K562 (cell line): ENCODE data around the gene RCOR3. TPM values are rescaled to one million over a fixed set of nuclear protein-coding genes. Genes with fewer than 3 reads are reported as not detected.

Experiments
- DPF2 ChIP-seq: fragments of 450-650 bp; IDR thresholded peaks from 2 replicates; pipeline ENCODE4 v1.6.1; 2016
- ELF4 ChIP-seq: fragments of 450-650 bp; formaldehyde crosslinking; IDR thresholded peaks from 2 replicates; pipeline ENCODE4 v1.4.0; 2022; ENCODE audit warnings: missing genetic modification characterization
- NRF1 ChIP-seq, 2 experiments: fragments of 450-650 bp; IDR thresholded peaks in 1 of 2; conservative IDR thresholded peaks in 1 of 2; 2 replicates each; pipeline ENCODE4 v1.6.1; 2014; ENCODE audit warnings: mild to moderate bottlenecking in 2 of 2
- RBBP5 ChIP-seq: fragments of 200-600 bp; sonication (generic); IDR thresholded peaks from 2 replicates; pipeline ENCODE4 v1.6.1; 2012; ENCODE audit warnings: borderline replicate concordance, mild to moderate bottlenecking, low read length, control low read depth, inconsistent platforms; ENCODE audit not compliant: insufficient read depth, poor library complexity, severe bottlenecking
- SREBF1 ChIP-seq: fragments of 150-350 bp; IDR thresholded peaks from 2 replicates; pipeline ENCODE4 v1.6.1; 2014; ENCODE audit warnings: antibody characterized with exemption, low read depth, low read length, borderline replicate concordance
- ZNF707 ChIP-seq: fragments of 250-450 bp; sonication (Bioruptor Pico); conservative IDR thresholded peaks from 2 replicates; pipeline ENCODE4 v1.8.0; 2022; ENCODE audit warnings: inconsistent platforms, mild to moderate bottlenecking, moderate library complexity
- ZNF79 ChIP-seq: fragments of 250-450 bp; sonication (Bioruptor Pico); IDR thresholded peaks from 2 replicates; pipeline ENCODE4 v1.4.0; 2020; ENCODE audit warnings: low read depth, mild to moderate bottlenecking, moderate library complexity
- polyA plus RNA-seq, 8 experiments: library from polyadenylated mRNA; depleted of rRNA in 4 of 8; stranded (reverse) in 5 of 8; unstranded in 3 of 8; fragments of >200 nt; fragmentation: Nextera tagmentation in 2 of 8; fragmentation: Illumina TruSeq in 1 of 8; extraction: Ambion mirVana in 2 of 8; extraction: Trizol in 1 of 8; gene quantifications; 2 replicates each; pipeline versions ENCODE4 v1.2.1 to v1.2.3, GENCODE V29; 2011 to 2014; ENCODE audit warnings: inconsistent platforms in 1 of 8, missing spikeins in 1 of 8
- total RNA-seq, 7 experiments: library from RNA; depleted of rRNA in 6 of 7; stranded (reverse); fragments of >200 nt in 6 of 7; fragmentation: Illumina TruSeq in 2 of 7; extraction: Trizol in 2 of 7; gene quantifications; 2 replicates each; pipeline versions ENCODE4 v1.2.1 to v1.2.3, GENCODE V29; 2011 to 2021; ENCODE audit warnings: low replicate concordance in 1 of 7
- TF ChIP-seq, protein P1 (sequence below): fragments of 450-650 bp; IDR thresholded peaks from 2 replicates; pipeline ENCODE4 v1.6.1; 2016; ENCODE audit warnings: mild to moderate bottlenecking, moderate library complexity
- TF ChIP-seq, protein P2 (sequence below), 2 experiments: IDR thresholded peaks; 2 replicates each; pipeline ENCODE4 v1.6.1; 2012; ENCODE audit warnings: improper control_type of control experiment in 2 of 2, low read depth in 2 of 2, low read length in 2 of 2, borderline replicate concordance in 1 of 2
- TF ChIP-seq, protein P3 (sequence below): fragments of 250-450 bp; sonication (Bioruptor Pico); IDR thresholded peaks from 2 replicates; pipeline ENCODE4 v1.4.0; 2020; ENCODE audit warnings: mild to moderate bottlenecking, moderate library complexity

RCOR3 gene
- total and polyA plus RNA-seq, 9 of the 15 experiments (the other 6 are each of a cell fraction or from before 2014, with no cell fraction given) = 9.7 to 42.7 (median 29.5) TPM

DNA sequence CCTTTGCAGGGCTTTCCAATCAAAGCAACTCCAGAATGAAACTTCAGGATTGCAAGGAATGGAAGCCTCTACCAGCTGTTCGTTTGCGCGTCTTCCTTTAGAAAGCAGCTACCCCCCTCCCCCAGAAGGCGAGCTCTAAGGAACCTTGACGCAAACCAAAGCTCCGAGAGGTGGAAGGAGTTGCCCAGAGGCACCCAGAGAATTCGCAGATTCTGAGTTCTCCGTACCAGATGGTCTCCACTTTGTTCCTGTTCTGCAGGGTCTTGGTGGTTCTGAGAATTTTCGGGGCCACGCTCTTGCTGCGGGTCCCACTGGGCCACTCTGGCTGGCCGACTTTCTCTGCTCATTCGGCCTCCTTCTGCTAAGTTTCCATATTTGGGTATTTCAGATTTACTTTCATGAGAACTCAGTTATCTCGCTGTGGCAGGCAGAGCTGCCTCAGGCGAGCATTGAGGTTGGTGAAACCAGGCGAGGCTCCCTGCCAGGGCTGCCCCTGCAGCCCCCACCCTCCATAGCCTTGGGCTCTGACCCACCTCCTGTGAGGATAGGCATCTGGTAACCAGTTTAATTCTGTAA is 68.3 kb downstream of the RCOR3 start (continued):
- TF ChIP-seq, protein P1, sequence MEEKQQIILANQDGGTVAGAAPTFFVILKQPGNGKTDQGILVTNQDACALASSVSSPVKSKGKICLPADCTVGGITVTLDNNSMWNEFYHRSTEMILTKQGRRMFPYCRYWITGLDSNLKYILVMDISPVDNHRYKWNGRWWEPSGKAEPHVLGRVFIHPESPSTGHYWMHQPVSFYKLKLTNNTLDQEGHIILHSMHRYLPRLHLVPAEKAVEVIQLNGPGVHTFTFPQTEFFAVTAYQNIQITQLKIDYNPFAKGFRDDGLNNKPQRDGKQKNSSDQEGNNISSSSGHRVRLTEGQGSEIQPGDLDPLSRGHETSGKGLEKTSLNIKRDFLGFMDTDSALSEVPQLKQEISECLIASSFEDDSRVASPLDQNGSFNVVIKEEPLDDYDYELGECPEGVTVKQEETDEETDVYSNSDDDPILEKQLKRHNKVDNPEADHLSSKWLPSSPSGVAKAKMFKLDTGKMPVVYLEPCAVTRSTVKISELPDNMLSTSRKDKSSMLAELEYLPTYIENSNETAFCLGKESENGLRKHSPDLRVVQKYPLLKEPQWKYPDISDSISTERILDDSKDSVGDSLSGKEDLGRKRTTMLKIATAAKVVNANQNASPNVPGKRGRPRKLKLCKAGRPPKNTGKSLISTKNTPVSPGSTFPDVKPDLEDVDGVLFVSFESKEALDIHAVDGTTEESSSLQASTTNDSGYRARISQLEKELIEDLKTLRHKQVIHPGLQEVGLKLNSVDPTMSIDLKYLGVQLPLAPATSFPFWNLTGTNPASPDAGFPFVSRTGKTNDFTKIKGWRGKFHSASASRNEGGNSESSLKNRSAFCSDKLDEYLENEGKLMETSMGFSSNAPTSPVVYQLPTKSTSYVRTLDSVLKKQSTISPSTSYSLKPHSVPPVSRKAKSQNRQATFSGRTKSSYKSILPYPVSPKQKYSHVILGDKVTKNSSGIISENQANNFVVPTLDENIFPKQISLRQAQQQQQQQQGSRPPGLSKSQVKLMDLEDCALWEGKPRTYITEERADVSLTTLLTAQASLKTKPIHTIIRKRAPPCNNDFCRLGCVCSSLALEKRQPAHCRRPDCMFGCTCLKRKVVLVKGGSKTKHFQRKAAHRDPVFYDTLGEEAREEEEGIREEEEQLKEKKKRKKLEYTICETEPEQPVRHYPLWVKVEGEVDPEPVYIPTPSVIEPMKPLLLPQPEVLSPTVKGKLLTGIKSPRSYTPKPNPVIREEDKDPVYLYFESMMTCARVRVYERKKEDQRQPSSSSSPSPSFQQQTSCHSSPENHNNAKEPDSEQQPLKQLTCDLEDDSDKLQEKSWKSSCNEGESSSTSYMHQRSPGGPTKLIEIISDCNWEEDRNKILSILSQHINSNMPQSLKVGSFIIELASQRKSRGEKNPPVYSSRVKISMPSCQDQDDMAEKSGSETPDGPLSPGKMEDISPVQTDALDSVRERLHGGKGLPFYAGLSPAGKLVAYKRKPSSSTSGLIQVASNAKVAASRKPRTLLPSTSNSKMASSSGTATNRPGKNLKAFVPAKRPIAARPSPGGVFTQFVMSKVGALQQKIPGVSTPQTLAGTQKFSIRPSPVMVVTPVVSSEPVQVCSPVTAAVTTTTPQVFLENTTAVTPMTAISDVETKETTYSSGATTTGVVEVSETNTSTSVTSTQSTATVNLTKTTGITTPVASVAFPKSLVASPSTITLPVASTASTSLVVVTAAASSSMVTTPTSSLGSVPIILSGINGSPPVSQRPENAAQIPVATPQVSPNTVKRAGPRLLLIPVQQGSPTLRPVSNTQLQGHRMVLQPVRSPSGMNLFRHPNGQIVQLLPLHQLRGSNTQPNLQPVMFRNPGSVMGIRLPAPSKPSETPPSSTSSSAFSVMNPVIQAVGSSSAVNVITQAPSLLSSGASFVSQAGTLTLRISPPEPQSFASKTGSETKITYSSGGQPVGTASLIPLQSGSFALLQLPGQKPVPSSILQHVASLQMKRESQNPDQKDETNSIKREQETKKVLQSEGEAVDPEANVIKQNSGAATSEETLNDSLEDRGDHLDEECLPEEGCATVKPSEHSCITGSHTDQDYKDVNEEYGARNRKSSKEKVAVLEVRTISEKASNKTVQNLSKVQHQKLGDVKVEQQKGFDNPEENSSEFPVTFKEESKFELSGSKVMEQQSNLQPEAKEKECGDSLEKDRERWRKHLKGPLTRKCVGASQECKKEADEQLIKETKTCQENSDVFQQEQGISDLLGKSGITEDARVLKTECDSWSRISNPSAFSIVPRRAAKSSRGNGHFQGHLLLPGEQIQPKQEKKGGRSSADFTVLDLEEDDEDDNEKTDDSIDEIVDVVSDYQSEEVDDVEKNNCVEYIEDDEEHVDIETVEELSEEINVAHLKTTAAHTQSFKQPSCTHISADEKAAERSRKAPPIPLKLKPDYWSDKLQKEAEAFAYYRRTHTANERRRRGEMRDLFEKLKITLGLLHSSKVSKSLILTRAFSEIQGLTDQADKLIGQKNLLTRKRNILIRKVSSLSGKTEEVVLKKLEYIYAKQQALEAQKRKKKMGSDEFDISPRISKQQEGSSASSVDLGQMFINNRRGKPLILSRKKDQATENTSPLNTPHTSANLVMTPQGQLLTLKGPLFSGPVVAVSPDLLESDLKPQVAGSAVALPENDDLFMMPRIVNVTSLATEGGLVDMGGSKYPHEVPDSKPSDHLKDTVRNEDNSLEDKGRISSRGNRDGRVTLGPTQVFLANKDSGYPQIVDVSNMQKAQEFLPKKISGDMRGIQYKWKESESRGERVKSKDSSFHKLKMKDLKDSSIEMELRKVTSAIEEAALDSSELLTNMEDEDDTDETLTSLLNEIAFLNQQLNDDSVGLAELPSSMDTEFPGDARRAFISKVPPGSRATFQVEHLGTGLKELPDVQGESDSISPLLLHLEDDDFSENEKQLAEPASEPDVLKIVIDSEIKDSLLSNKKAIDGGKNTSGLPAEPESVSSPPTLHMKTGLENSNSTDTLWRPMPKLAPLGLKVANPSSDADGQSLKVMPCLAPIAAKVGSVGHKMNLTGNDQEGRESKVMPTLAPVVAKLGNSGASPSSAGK = no peak
- TF ChIP-seq, protein P2, sequence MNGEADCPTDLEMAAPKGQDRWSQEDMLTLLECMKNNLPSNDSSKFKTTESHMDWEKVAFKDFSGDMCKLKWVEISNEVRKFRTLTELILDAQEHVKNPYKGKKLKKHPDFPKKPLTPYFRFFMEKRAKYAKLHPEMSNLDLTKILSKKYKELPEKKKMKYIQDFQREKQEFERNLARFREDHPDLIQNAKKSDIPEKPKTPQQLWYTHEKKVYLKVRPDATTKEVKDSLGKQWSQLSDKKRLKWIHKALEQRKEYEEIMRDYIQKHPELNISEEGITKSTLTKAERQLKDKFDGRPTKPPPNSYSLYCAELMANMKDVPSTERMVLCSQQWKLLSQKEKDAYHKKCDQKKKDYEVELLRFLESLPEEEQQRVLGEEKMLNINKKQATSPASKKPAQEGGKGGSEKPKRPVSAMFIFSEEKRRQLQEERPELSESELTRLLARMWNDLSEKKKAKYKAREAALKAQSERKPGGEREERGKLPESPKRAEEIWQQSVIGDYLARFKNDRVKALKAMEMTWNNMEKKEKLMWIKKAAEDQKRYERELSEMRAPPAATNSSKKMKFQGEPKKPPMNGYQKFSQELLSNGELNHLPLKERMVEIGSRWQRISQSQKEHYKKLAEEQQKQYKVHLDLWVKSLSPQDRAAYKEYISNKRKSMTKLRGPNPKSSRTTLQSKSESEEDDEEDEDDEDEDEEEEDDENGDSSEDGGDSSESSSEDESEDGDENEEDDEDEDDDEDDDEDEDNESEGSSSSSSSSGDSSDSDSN (IDR thresholded peaks at IDR 0.05; ENCODE audit: borderline replicate concordance in 1 of 2, low read depth in 2 of 2, low read length in 2 of 2) = 0 out of 4 replicates have a peak, but pooled peaks of 1 of the 2 experiments have one; percentile 34
- no peak for TF ChIP-seq SREBF1
- no peak for TF ChIP-seq ZNF707 (CRISPR knock-in tag)
- TF ChIP-seq NRF1 (conservative IDR thresholded peaks at IDR 0.05 in 1 of 2, IDR thresholded peaks at IDR 0.05 in 1 of 2) = no peak
- peak; percentile 4 for TF ChIP-seq RBBP5
- no peak for TF ChIP-seq ELF4
- TF ChIP-seq ZNF79 (CRISPR knock-in tag) = no peak
- TF ChIP-seq DPF2 = 0 out of 2 replicates have a peak, but pooled peaks have one; percentile 30
- TF ChIP-seq, protein P3, sequence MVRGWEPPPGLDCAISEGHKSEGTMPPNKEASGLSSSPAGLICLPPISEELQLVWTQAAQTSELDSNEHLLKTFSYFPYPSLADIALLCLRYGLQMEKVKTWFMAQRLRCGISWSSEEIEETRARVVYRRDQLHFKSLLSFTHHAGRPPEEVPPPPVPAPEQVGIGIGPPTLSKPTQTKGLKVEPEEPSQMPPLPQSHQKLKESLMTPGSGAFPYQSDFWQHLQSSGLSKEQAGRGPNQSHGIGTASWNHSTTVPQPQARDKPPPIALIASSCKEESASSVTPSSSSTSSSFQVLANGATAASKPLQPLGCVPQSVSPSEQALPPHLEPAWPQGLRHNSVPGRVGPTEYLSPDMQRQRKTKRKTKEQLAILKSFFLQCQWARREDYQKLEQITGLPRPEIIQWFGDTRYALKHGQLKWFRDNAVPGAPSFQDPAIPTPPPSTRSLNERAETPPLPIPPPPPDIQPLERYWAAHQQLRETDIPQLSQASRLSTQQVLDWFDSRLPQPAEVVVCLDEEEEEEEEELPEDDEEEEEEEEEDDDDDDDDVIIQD (CRISPR knock-in tag) = no peak
